ENCODE results near the gene KIAA0753. TPM values are rescaled to one million over a fixed set of nuclear protein-coding genes. Genes with fewer than 3 reads are reported as not detected.

Gene KIAA0753
- total RNA-seq, 4 donors from 2014 or later = 14.7 to 36.3 (median 23.3) TPM

DNA sequence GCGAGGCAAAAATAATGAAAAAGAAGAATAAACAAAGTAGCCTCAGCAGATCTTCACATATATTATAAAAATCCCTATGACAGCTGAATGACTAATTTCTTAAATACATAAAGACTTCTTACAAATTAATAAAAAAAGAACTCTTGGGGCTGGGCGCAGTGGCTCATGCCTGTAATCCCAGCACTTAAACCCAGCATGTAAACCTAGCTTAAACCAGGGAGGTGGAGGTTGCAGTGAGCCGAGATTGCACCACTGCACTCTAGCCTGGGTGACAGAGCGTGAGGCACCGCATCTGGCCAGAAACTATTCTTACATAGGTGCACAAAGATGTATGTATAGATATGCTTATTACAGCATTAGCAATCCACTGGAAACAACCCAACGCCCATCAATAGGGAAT, 38.7 kb upstream of the KIAA0753 start:
- Histone ChIP-seq H3K36me3 (no peaks in the 10 kb centered on the region), H3K27ac (no peak overlapping the region), H3K27me3 (no peaks in the 10 kb centered on the region), H3K4me1 (no peaks in the 10 kb centered on the region), H3K4me3 (no peak overlapping the region), H3K9me3 (no peaks in the 10 kb centered on the region)
- TF ChIP-seq CTCF (IDR thresholded peaks at IDR 0.05) (no peak), POLR2A (IDR thresholded peaks at IDR 0.05) (no peak)
- no peak for DNase-seq

- no peak for DNase-seq
- Histone ChIP-seq H3K27ac (no peak overlapping the region), H3K4me3 (no peak overlapping the region), H3K27me3 (no peaks in the 10 kb centered on the region), H3K36me3 (no peaks in the 10 kb centered on the region), H3K4me1 (no peaks in the 10 kb centered on the region), H3K9me3 (no peaks in the 10 kb centered on the region)
- TF ChIP-seq POLR2A (IDR thresholded peaks at IDR 0.05) (no peak), CTCF (IDR thresholded peaks at IDR 0.05) (no peak)
Measured at GRCh38 chr17:6677946-6678345, 37.4 kb upstream of the KIAA0753 start.

GRCh38 chr17:6677158-6677831, 36.8 kb upstream of the KIAA0753 start:
- no peak overlapping the region for H3K27ac ChIP-seq
- no peaks in the 10 kb centered on the region for H3K27me3 ChIP-seq
- DNase-seq = no peak
- H3K9me3 ChIP-seq = no peaks in the 10 kb centered on the region
- no peak overlapping the region for H3K4me3 ChIP-seq
- no peaks in the 10 kb centered on the region for H3K4me1 ChIP-seq
- TF ChIP-seq CTCF (IDR thresholded peaks at IDR 0.05) (no peak), POLR2A (IDR thresholded peaks at IDR 0.05) (no peak)
- no peaks in the 10 kb centered on the region for H3K36me3 ChIP-seq

- DNase-seq = no peak
- Histone ChIP-seq H3K36me3 (no peaks in the 10 kb centered on the region), H3K27ac (no peak overlapping the region), H3K4me1 (no peaks in the 10 kb centered on the region), H3K9me3 (no peaks in the 10 kb centered on the region), H3K27me3 (no peaks in the 10 kb centered on the region), H3K4me3 (no peak overlapping the region)
- TF ChIP-seq POLR2A (IDR thresholded peaks at IDR 0.05) (no peak), CTCF (IDR thresholded peaks at IDR 0.05) (no peak)
Measured at GRCh38 chr17:6676802-6677157, 36.3 kb upstream of the KIAA0753 start.

GRCh38 chr17:6675201-6675825, 34.8 kb upstream of the KIAA0753 start:
- no peak overlapping the region for H3K4me3 ChIP-seq

More at GRCh38 chr17:6675201-6675825, 34.8 kb upstream of the KIAA0753 start:
- DNase-seq = no peak
- H3K27ac ChIP-seq = no peak overlapping the region
- no peaks in the 10 kb centered on the region for H3K4me1 ChIP-seq
- H3K36me3 ChIP-seq = no peaks in the 10 kb centered on the region
- TF ChIP-seq CTCF (IDR thresholded peaks at IDR 0.05) (no peak), POLR2A (IDR thresholded peaks at IDR 0.05) (no peak)
- H3K9me3 ChIP-seq = no peaks in the 10 kb centered on the region
- no peaks in the 10 kb centered on the region for H3K27me3 ChIP-seq

Measured in Peyer's patch (tissue), 4 donors.